ENCODE data around the gene HOXB8.
A peak's percentile ranks its signal among the peaks of the same experiment; 100 is the strongest.

Gene HOXB8

DNA sequence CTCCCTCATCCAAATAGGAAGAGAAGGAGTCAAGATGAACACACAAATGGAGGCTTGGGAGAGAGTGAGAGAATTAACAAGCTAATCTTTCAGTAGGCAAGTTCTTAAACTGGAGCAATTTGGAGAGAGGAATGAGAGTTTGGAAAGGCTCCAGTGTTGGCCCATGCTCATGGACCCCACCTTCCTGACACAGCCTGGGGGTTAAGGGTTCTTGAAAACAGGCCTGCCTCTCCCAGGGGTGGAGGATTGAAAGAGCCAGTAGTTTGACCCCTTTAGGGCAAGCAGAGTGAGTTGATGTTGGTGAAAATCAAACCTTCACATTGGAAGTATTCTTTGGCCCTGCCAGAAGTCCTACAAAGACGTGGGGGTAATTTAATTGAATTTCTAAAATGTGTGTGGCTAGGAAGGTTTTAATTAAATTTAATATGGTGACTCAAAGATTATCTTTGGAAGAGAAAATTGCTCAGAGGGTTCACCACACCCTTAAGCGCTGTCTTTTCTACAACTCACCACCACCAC, 30.8 kb downstream of the HOXB8 start:
- Histone ChIP-seq H3K27me3 (ENCODE audit: control insufficient read depth in 1 of 2, insufficient read depth in 2 of 2, low read length in 2 of 2) (peaks cover 0 to 51% of the 10 kb centered on the region in 2 donors), H3K4me3 (ENCODE audit: low read length in 2 of 2) (peak overlapping the region in 1 of 2 donors; percentile 55), H3K9me3 (ENCODE audit: control insufficient read depth in 2 of 2, low read length in 2 of 2) (no peaks in the 10 kb centered on the region), H3K9ac (ENCODE audit: low read length in 2 of 2) (no peak overlapping the region), H3K36me3 (ENCODE audit: control insufficient read depth in 2 of 2, insufficient read depth in 2 of 2, low read length in 2 of 2) (no peaks in the 10 kb centered on the region), H3K4me1 (ENCODE audit: control insufficient read depth, insufficient read depth, low read length) (peaks cover 56% of the 10 kb centered on the region), H3K27ac (ENCODE audit: low read length) (no peak overlapping the region)

DNA sequence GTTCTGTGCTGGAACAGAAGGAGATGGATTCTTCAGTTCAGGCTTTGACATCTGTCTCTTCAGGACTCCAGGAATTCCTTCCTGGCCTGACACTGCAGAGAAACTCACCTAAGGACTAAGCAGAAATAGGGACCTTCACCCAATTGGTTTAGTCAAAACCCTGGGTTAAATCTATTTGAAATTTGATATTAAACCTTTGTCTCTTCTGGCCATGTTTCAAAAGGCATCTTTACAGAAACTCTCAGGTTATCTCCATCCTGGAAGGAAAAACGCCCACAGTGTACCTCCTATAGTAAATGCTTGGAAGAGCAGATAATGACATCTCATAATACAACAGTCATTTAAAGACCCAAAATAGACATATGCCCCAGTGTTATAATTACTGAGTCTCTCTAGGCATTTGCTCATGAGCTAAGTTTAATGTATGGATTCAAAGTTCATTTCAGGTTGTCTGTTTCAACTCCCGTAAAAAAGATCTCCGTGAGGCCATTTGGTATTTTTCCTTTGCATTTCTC, 31.3 kb downstream of the HOXB8 start:
- Histone ChIP-seq H3K4me1 (ENCODE audit: control insufficient read depth, insufficient read depth, low read length) (peaks cover 58% of the 10 kb centered on the region), H3K36me3 (ENCODE audit: control insufficient read depth in 2 of 2, insufficient read depth in 2 of 2, low read length in 2 of 2) (no peaks in the 10 kb centered on the region), H3K9ac (ENCODE audit: low read length in 2 of 2) (no peak overlapping the region), H3K9me3 (ENCODE audit: control insufficient read depth in 2 of 2, low read length in 2 of 2) (no peaks in the 10 kb centered on the region), H3K4me3 (ENCODE audit: low read length in 2 of 2) (no peak overlapping the region), H3K27me3 (ENCODE audit: control insufficient read depth in 1 of 2, insufficient read depth in 2 of 2, low read length in 2 of 2) (peaks cover 0 to 52% of the 10 kb centered on the region in 2 donors), H3K27ac (ENCODE audit: low read length) (peak overlapping the region; percentile 92)

DNA sequence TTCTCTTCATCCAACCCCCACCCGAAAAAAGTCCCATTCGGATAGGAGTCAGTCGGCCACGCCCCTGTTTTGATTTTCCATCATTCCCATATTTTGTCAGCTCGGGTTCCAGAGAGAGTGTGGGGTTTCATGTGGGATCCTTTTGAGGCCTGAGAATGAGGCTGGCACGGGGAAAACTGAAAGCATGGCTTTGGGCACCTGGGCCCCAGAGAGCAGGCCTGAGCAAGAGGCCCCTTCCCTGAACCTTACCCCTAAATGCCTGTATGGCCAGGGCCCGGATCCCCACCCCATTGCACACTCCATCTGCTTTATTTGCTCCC, 32.4 kb downstream of the HOXB8 start:
- H3K27ac ChIP-seq (ENCODE audit: low read length): peak overlapping the region; percentile 92
- H3K27me3 ChIP-seq (ENCODE audit: control insufficient read depth in 1 of 2, insufficient read depth in 2 of 2, low read length in 2 of 2): peaks cover 0 to 48% of the 10 kb centered on the region in 2 donors
- H3K9ac ChIP-seq (ENCODE audit: low read length in 2 of 2): peak overlapping the region; percentile 74 to 94
- peak overlapping the region; percentile 50 to 84 for H3K4me3 ChIP-seq (ENCODE audit: low read length in 2 of 2)
- no peaks in the 10 kb centered on the region for H3K36me3 ChIP-seq (ENCODE audit: control insufficient read depth in 2 of 2, insufficient read depth in 2 of 2, low read length in 2 of 2)
- no peaks in the 10 kb centered on the region for H3K9me3 ChIP-seq (ENCODE audit: control insufficient read depth in 2 of 2, low read length in 2 of 2)
- H3K4me1 ChIP-seq (ENCODE audit: control insufficient read depth, insufficient read depth, low read length): peaks cover 64% of the 10 kb centered on the region

DNA sequence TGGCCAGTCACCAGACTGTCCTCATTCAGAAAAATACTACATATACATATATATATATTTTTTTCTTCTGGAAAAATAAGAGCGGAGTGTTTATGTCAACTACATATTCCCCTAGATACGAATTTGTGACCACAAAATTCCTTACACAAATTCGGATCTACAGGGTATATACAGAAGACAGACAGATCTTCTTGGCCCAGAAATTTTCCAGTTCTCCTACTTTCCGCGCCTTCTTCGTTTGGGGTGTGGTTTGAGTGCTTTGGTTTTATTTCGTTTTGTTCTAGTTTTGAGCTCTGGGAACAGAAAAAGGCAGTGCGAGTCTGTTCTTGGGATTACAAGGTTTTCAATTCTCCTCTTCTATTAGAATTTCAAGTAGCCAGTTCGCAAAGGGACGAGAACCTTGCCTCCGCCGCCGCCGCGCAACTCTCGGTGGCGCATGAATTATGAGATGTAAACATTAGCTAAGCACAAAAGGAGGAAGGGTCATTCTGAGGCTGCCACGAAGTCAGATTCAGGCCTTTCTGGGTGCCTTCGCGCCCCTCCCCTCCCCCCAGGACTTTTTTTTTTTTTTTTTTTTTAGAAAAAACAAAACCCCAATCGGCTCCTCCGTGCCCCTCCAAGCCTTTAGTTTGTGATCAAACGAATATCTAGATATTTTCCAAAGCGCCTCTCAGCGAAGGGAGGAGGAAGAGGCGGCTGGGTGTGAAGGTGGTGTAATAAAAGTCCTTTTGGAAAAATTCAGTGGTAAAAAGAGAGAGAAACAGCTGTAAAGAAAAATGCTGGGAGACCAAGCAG, 35.1 kb downstream of the HOXB8 start:
- Histone ChIP-seq H3K4me1 (ENCODE audit: control insufficient read depth, insufficient read depth, low read length) (peaks cover 57% of the 10 kb centered on the region), H3K27me3 (ENCODE audit: control insufficient read depth in 1 of 2, insufficient read depth in 2 of 2, low read length in 2 of 2) (peaks cover 0 to 65% of the 10 kb centered on the region in 2 donors), H3K4me3 (ENCODE audit: low read length in 2 of 2) (peak overlapping the region in 1 of 2 donors; percentile 84), H3K9me3 (ENCODE audit: control insufficient read depth in 2 of 2, low read length in 2 of 2) (no peaks in the 10 kb centered on the region), H3K9ac (ENCODE audit: low read length in 2 of 2) (peak overlapping the region; percentile 38 to 94), H3K36me3 (ENCODE audit: control insufficient read depth in 2 of 2, insufficient read depth in 2 of 2, low read length in 2 of 2) (no peaks in the 10 kb centered on the region), H3K27ac (ENCODE audit: low read length) (peak overlapping the region; percentile 92)

DNA sequence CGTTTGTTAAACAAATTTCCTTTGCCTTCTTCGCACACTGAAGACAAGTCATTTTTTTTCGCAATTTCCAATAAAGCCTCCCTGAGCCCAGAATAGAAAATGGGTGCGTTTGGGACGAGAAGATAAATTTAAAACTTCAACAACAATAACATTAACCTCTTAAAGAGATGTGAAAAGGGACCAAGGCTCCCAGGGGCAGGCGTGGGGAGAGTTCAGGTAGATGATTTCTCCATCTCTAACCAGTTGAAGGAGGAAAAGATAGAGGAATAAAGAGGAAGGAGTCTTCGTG, 35.7 kb downstream of the HOXB8 start:
- H3K27me3 ChIP-seq (ENCODE audit: control insufficient read depth in 1 of 2, insufficient read depth in 2 of 2, low read length in 2 of 2): peaks cover 0 to 67% of the 10 kb centered on the region in 2 donors
- H3K4me3 ChIP-seq (ENCODE audit: low read length in 2 of 2): peak overlapping the region; percentile 59 to 83
- H3K27ac ChIP-seq (ENCODE audit: low read length): peak overlapping the region; percentile 77
- H3K36me3 ChIP-seq (ENCODE audit: control insufficient read depth in 2 of 2, insufficient read depth in 2 of 2, low read length in 2 of 2): no peaks in the 10 kb centered on the region
- peaks cover 58% of the 10 kb centered on the region for H3K4me1 ChIP-seq (ENCODE audit: control insufficient read depth, insufficient read depth, low read length)
- peak overlapping the region; percentile 51 to 62 for H3K9ac ChIP-seq (ENCODE audit: low read length in 2 of 2)
- no peaks in the 10 kb centered on the region for H3K9me3 ChIP-seq (ENCODE audit: control insufficient read depth in 2 of 2, low read length in 2 of 2)

DNA sequence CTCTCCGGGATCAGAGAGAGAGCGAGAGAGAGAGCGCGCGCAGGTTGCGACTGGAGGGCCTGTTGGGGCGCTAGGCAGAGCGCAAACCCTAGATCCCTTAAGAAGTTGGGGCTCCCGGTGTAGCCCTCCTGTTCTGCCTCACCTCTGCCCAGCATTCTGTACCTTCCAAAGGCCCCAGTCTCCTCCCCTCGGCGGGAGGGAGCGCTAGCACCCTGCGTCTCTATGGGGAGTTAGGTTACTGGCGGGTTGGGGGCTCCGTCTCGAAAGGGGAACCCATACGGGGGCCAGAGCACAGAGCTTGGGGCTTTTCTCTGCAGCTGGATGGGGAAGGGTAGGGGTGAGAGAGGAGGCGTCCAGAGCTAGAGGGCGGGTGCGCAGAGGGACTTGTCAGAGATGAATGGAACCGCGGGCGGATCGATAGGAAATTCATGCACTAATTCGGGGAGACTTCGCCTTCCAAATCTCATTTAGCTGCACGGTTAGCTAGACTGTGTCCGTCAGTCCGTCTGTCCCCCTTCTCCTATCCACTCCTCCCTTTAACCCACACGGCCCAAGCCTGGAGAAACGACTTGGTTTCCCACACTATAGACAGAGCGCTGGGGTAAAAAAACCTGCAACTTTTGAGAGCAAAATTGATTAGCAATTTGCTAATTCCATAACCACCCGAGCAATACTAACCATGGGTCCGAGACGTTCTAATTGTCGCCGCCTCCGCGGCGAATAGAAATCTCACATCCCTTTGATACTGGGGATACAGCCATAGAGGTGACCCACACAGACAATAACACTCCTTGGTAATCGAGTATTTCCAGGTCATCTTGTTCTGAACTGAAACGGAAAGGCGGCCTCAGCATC, 36.2 kb downstream of the HOXB8 start:
- H3K27ac ChIP-seq (ENCODE audit: low read length): peak overlapping the region; percentile 77
- H3K4me1 ChIP-seq (ENCODE audit: control insufficient read depth, insufficient read depth, low read length): peaks cover 60% of the 10 kb centered on the region

DNA sequence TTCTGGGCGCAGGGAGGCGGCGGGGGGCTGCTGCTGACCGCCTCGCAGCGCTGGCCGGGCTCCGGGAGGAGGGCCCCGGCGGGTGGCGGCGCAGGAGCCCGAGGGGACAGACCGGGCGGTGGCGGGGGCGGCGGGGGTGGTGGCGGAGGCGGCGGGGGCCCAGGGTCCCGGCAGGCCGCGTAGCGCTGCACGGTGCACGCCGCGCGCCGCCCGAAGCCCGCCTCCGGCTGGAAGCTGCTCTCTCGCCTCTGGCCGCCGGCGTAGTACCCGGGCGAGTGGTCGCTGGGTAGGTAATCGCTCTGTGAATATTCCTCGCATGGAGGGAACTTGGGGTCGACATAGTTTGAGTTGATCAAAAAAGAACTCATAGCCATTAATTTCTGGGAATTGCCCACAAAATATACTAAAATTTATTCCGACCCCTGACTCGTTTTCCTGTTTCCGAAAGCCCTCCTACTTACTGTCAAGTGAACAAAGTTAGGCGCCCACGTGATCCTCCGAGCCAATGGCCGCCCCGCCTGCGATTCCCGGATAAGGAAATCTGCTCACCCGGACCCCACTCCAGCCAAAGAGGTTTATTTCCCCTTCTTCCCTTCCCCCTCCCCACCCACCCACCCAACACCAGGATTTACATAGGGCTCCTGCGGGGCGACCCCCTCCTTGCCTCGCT, 37.0 kb downstream of the HOXB8 start, which contains the start of gene HOXB4:
TSS of gene HOXB4 (minus strand) at position 405 of the 670 bp plus-strand sequence. CDS start at position 374, 31 bp downstream.
- Histone ChIP-seq H3K9me3 (ENCODE audit: control insufficient read depth in 2 of 2, low read length in 2 of 2) (no peaks in the 10 kb centered on the region), H3K27ac (ENCODE audit: low read length) (peak within 1 kb of the TSS; percentile 89), H3K36me3 (ENCODE audit: control insufficient read depth in 2 of 2, insufficient read depth in 2 of 2, low read length in 2 of 2) (no peaks in the 10 kb centered on the region), H3K9ac (ENCODE audit: low read length in 2 of 2) (peak within 1 kb of the TSS; percentile 62 to 84), H3K4me3 (ENCODE audit: low read length in 2 of 2) (peak within 1 kb of the TSS; percentile 61 to 83), H3K4me1 (ENCODE audit: control insufficient read depth, insufficient read depth, low read length) (peaks cover 54% of the 10 kb centered on the region), H3K27me3 (ENCODE audit: control insufficient read depth in 1 of 2, insufficient read depth in 2 of 2, low read length in 2 of 2) (peaks cover 0 to 62% of the 10 kb centered on the region in 2 donors)

More for the DNA sequence above, 36.2 kb downstream of the HOXB8 start:
- Histone ChIP-seq H3K9ac (ENCODE audit: low read length in 2 of 2) (peak overlapping the region; percentile 62 to 84), H3K27me3 (ENCODE audit: control insufficient read depth in 1 of 2, insufficient read depth in 2 of 2, low read length in 2 of 2) (peaks cover 0 to 68% of the 10 kb centered on the region in 2 donors), H3K36me3 (ENCODE audit: control insufficient read depth in 2 of 2, insufficient read depth in 2 of 2, low read length in 2 of 2) (no peaks in the 10 kb centered on the region), H3K9me3 (ENCODE audit: control insufficient read depth in 2 of 2, low read length in 2 of 2) (no peaks in the 10 kb centered on the region), H3K4me3 (ENCODE audit: low read length in 2 of 2) (peak overlapping the region; percentile 59 to 83)

DNA sequence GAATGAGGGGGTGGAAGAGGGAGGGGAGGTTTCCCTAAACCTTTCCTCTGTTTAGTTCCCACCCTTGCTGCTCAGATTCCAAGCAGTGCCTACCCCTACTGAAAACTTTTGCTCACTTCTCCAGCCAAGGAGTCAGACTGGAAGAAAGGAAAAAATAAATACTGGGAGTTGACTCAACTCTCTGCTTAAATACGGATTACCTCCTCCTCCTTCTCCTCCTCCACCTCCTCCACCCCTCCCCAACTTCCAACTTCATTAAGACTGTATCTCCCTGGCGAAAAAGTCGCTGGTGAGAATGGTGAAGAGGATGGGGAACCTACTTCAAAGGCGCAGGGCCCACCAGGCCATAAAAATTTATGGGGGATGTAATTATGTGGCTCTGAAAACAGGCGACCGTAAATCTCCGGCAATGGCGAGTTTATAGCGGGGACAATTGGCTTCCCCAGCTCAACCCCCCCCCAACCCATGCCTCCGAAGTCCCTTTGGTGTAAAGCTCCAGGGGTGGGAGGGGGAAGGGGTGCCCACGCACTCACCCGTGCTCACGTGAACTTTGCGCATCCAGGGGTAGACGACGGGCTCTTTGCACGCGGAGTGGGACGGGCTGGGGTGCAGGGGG, 37.7 kb downstream of the HOXB8 start:
- peaks cover 0 to 62% of the 10 kb centered on the region in 2 donors for H3K27me3 ChIP-seq (ENCODE audit: control insufficient read depth in 1 of 2, insufficient read depth in 2 of 2, low read length in 2 of 2)
- H3K27ac ChIP-seq (ENCODE audit: low read length): peak overlapping the region; percentile 89
- H3K4me1 ChIP-seq (ENCODE audit: control insufficient read depth, insufficient read depth, low read length): peaks cover 54% of the 10 kb centered on the region
- no peaks in the 10 kb centered on the region for H3K36me3 ChIP-seq (ENCODE audit: control insufficient read depth in 2 of 2, insufficient read depth in 2 of 2, low read length in 2 of 2)
- peak overlapping the region; percentile 47 to 80 for H3K9ac ChIP-seq (ENCODE audit: low read length in 2 of 2)
- H3K9me3 ChIP-seq (ENCODE audit: control insufficient read depth in 2 of 2, low read length in 2 of 2): no peaks in the 10 kb centered on the region
- H3K4me3 ChIP-seq (ENCODE audit: low read length in 2 of 2): peak overlapping the region; percentile 42 to 83

DNA sequence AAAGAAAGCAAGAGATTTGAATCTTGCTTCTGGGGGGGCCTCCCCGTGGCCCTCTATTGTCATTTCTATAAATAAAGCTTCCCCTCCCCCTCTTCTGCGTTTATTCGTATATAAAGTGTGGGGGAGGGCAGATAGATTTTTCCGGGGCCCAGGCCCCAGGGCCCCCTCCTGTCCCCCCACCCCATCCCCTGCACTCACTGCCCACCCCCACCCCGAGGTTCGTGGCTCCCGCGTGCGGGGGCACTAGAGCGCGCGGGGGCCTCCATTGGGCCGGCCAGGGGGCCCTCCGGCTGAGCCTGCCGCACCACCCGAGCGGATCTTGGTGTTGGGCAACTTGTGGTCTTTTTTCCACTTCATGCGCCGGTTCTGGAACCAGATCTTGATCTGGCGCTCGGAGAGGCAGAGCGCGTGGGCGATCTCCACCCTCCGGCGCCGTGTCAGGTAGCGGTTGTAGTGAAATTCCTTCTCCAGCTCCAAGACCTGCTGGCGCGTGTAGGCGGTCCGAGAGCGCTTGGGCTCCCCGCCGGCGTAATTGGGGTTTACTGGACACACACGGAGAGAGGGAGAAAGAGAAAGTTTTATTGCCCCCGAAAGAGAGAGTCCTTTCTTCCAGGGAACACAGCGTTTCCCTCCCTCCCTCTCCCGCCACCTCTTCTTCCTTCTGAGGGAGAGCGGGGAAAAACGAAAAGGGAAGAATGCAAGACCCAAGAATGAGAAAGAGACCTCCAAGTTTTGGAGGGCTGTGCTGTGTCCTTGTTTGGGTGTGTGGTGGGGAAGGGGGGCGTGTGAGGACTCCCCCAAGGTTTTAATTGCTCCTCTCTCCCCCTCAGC, 38.4 kb downstream of the HOXB8 start:
- peak overlapping the region; percentile 47 to 80 for H3K9ac ChIP-seq (ENCODE audit: low read length in 2 of 2)
- peak overlapping the region; percentile 42 to 83 for H3K4me3 ChIP-seq (ENCODE audit: low read length in 2 of 2)
- no peaks in the 10 kb centered on the region for H3K36me3 ChIP-seq (ENCODE audit: control insufficient read depth in 2 of 2, insufficient read depth in 2 of 2, low read length in 2 of 2)
- peaks cover 61% of the 10 kb centered on the region for H3K4me1 ChIP-seq (ENCODE audit: control insufficient read depth, insufficient read depth, low read length)
- peaks cover 0 to 56% of the 10 kb centered on the region in 2 donors for H3K27me3 ChIP-seq (ENCODE audit: control insufficient read depth in 1 of 2, insufficient read depth in 2 of 2, low read length in 2 of 2)
- peak overlapping the region; percentile 89 for H3K27ac ChIP-seq (ENCODE audit: low read length)
- H3K9me3 ChIP-seq (ENCODE audit: control insufficient read depth in 2 of 2, low read length in 2 of 2): no peaks in the 10 kb centered on the region

Data from stomach smooth muscle (tissue), 2 donors.